ENCODE data around the gene NLGN1. TPM values are rescaled to one million over a fixed set of nuclear protein-coding genes. Genes with fewer than 3 reads are reported as not detected.
"Not testable (repeated sequence)": the region's sequence is repeated elsewhere in the genome, so short reads cannot be mapped to it uniquely, and the experiment has no call there.

NLGN1 gene
- total RNA-seq, 1 experiment from 2014 or later: not detected

GRCh38 chr3:173440514-173440913 is 43.0 kb downstream of the NLGN1 start:
- H3K4me3 Mint-ChIP-seq (ENCODE audit: unreplicated experiment): no peak overlapping the region
- BruUV-seq (replicated peaks): no TSS peak
- TF ChIP-seq CTCF (IDR thresholded peaks at IDR 0.05; ENCODE audit: unreplicated experiment): no peak
- DNase-seq (ENCODE audit: unreplicated experiment): no peak
- H3K9me3 Mint-ChIP-seq (ENCODE audit: unreplicated experiment): no peaks in the 10 kb centered on the region
- H3K4me1 Mint-ChIP-seq (ENCODE audit: insufficient read depth, unreplicated experiment): no peaks in the 10 kb centered on the region
- ChIA-PET CTCF (no interaction called here), POLR2A (no interaction called here)
- intact Hi-C loops (cut with micrococcal nuclease): no loop called here
- no peak overlapping the region for H3K27ac Mint-ChIP-seq (ENCODE audit: low read depth, unreplicated experiment)
- peaks cover 37% of the 10 kb centered on the region for H3K27me3 Mint-ChIP-seq (ENCODE audit: insufficient read depth, unreplicated experiment)
- H3K36me3 Mint-ChIP-seq (ENCODE audit: insufficient read depth, unreplicated experiment): no peaks in the 10 kb centered on the region

- not testable (repeated sequence) for H3K9me3 Mint-ChIP-seq (ENCODE audit: unreplicated experiment)
Observed at GRCh38 chr3:173451561-173451960, 54.0 kb downstream of the NLGN1 start.

GRCh38 chr3:173463250-173463649 is 65.7 kb downstream of the NLGN1 start:
- intact Hi-C loops (cut with micrococcal nuclease): no loop called here
- Mint-ChIP-seq H3K27ac (ENCODE audit: low read depth, unreplicated experiment) (no peak overlapping the region), H3K9me3 (ENCODE audit: unreplicated experiment) (no peaks in the 10 kb centered on the region), H3K4me1 (ENCODE audit: insufficient read depth, unreplicated experiment) (peaks cover 10% of the 10 kb centered on the region), H3K27me3 (ENCODE audit: insufficient read depth, unreplicated experiment) (peaks cover 22% of the 10 kb centered on the region), H3K36me3 (ENCODE audit: insufficient read depth, unreplicated experiment) (no peaks in the 10 kb centered on the region), H3K4me3 (ENCODE audit: unreplicated experiment) (no peak overlapping the region)
- no peak for TF ChIP-seq CTCF (IDR thresholded peaks at IDR 0.05; ENCODE audit: unreplicated experiment)
- ChIA-PET CTCF (no interaction called here), POLR2A (no interaction called here)
- no peak for DNase-seq (ENCODE audit: unreplicated experiment)
- no TSS peak for BruUV-seq (replicated peaks)

More at GRCh38 chr3:173451561-173451960, 54.0 kb downstream of the NLGN1 start:
- POLR2A ChIA-PET; H3K4me1 Mint-ChIP-seq (ENCODE audit: insufficient read depth, unreplicated experiment); H3K27me3 Mint-ChIP-seq (ENCODE audit: insufficient read depth, unreplicated experiment); H3K27ac Mint-ChIP-seq (ENCODE audit: low read depth, unreplicated experiment); DNase-seq (ENCODE audit: unreplicated experiment); CTCF ChIA-PET; H3K4me3 Mint-ChIP-seq (ENCODE audit: unreplicated experiment); intact Hi-C loops (cut with micrococcal nuclease); H3K36me3 Mint-ChIP-seq (ENCODE audit: insufficient read depth, unreplicated experiment); BruUV-seq (replicated peaks): not testable (repeated sequence)

GRCh38 chr3:173465112-173465511 is 67.6 kb downstream of the NLGN1 start:
- no peak for TF ChIP-seq CTCF (IDR thresholded peaks at IDR 0.05; ENCODE audit: unreplicated experiment)
- Mint-ChIP-seq H3K4me1 (ENCODE audit: insufficient read depth, unreplicated experiment) (peaks cover 10% of the 10 kb centered on the region), H3K9me3 (ENCODE audit: unreplicated experiment) (no peaks in the 10 kb centered on the region), H3K27me3 (ENCODE audit: insufficient read depth, unreplicated experiment) (peaks cover 28% of the 10 kb centered on the region), H3K4me3 (ENCODE audit: unreplicated experiment) (no peak overlapping the region), H3K27ac (ENCODE audit: low read depth, unreplicated experiment) (no peak overlapping the region), H3K36me3 (ENCODE audit: insufficient read depth, unreplicated experiment) (no peaks in the 10 kb centered on the region)
- intact Hi-C loops (cut with micrococcal nuclease): no loop called here
- ChIA-PET CTCF (no interaction called here), POLR2A (interaction anchor here (1.3 kb wide), 1 partner anchor 22 kb away, joined by 3 read pairs; no protein-coding TSS in a partner anchor)
- no TSS peak for BruUV-seq (replicated peaks)
- peak; percentile 67 for DNase-seq (ENCODE audit: unreplicated experiment)

Measured in MCF 10A (cell line).